Ammon's horn (tissue), 1 donor: Measurements from ENCODE around the gene TRIP10.
"Not testable (repeated sequence)": the region's sequence is repeated elsewhere in the genome, so short reads cannot be mapped to it uniquely, and the experiment has no call there.

Experiments used
- DNase-seq: peaks from one replicate; pipeline ENCODE4 v3.0.0-alpha.2; 2016; ENCODE audit warnings: low spot score

Gene TRIP10

DNA sequence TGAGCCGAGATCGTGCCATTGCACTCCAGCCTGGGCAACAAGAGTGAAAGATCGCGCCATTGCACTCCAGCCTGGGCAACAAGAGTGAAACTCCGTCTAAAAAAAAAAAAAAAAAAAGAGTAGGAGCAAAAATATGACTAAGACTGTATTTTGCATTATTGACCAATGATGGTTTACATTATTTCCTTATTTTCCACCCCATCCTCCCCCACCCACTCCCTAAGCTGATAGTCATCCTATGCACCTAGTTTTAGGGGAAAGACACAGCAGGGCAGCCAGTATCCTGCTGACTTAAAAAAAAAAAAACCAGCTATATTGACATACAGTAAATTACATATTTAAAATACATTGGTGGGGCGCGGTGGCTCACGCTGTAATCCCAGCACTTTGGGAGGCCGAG, 58.2 kb downstream of the TRIP10 start:
- no peak for DNase-seq

DNA sequence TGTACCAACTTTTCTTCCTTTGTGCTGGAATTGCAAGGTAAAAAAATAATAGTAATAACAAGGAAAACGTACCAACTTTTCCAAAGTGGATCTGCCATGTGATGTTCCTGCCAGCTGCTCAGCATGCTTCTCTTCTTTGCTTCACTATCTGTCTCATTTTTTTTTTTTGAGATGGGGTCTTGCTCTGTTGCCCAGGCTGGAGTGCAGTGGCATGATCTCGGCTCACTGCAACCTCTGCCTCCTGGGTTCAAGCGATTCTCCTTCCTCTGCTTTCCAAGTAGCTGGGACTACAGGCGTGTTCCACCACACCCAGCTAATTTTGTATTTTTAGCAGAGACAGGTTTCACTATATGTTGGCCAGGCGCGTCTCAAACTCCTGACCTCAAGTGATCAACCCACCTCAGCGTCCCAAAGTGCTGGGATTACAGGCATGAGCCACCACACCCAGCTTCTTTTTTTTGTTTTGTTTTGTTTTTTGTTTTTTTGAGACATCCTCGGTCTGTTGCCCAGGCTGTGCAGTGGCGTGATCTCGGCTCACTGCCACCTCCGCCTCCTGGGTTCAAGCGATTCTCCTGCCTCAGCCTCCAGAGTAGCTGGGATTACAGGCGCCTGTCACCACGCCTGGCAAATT, 60.8 kb downstream of the TRIP10 start:
- not testable (repeated sequence) for DNase-seq

DNA sequence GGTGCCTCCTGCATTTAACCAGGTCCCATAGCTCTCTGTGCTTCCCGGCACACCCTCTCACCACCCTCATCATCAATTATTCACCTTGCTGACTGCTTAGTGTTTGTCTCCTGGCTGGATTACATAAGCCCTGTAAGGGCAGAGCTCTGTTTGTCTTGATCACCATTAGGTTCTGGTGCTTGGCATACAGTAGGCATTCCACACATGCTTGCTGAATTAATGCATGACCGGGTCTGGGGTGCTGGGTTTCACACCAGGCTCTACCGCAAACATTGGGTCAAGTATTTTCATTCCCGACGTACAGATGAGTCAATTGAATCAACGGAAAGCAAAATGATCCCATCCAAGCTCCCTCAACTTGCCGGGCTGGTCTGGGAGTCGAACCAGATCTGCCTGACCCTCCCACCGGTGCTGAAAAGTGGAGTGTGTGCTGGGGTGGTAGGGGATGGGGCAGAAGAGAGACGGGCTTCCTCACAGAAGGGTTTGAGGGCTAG, 61.6 kb downstream of the TRIP10 start:
- DNase-seq: no peak
